ENCODE measurements around the gene COX11.
A peak's percentile ranks its signal among the peaks of the same experiment; 100 is the strongest.

Gene COX11

GRCh38 chr17:54968988-54969332, 506 bp upstream of the COX11 start:
- Histone ChIP-seq H3K4me3 (ENCODE audit: low read depth in 1 of 2, low read length in 2 of 2) (peak overlapping the region; percentile 79 to 85), H3K27ac (ENCODE audit: low read length) (peak overlapping the region; percentile 82), H3K9ac (ENCODE audit: low read depth, low read length) (peak overlapping the region; percentile 71), H3K4me2 (ENCODE audit: insufficient read depth, low read length) (peak overlapping the region; percentile 74), H3K79me2 (ENCODE audit: insufficient read depth, low read length) (peaks cover 67% of the 10 kb centered on the region), H2AFZ (ENCODE audit: low read depth, low read length) (peak overlapping the region; percentile 99), H3K9me3 (ENCODE audit: insufficient read depth, low read length, severe bottlenecking) (no peaks in the 10 kb centered on the region), H4K20me1 (ENCODE audit: insufficient read depth, low read length) (peaks cover 7% of the 10 kb centered on the region; the same call in 1 of the 2 replicates), H3K27me3 (ENCODE audit: insufficient read depth, low read length, poor library complexity) (no peaks in the 10 kb centered on the region), H3K4me1 (ENCODE audit: insufficient read depth, low read length) (peaks cover 36% of the 10 kb centered on the region), H3K36me3 (ENCODE audit: insufficient read depth, low read length) (peaks cover 24% of the 10 kb centered on the region)
- DNase-seq: no peak
- TF ChIP-seq EZH2 (IDR thresholded peaks at IDR 0.05; ENCODE audit: borderline replicate concordance, low read depth, low read length, severe bottlenecking) (no peak), CTCF (IDR thresholded peaks at IDR 0.05; ENCODE audit: borderline replicate concordance, extremely low read depth, low read length, poor library complexity, severe bottlenecking) (no peak)
- ATAC-seq (ENCODE audit: insufficient read depth, low read depth): peak; percentile 36

- Histone ChIP-seq H3K79me2 (ENCODE audit: insufficient read depth, low read length) (peaks cover 65% of the 10 kb centered on the region), H3K27me3 (ENCODE audit: insufficient read depth, low read length, poor library complexity) (no peaks in the 10 kb centered on the region), H3K4me3 (ENCODE audit: low read depth in 1 of 2, low read length in 2 of 2) (peak overlapping the region; percentile 79 to 85), H3K4me2 (ENCODE audit: insufficient read depth, low read length) (peak overlapping the region; percentile 74), H2AFZ (ENCODE audit: low read depth, low read length) (peak overlapping the region; percentile 99), H3K4me1 (ENCODE audit: insufficient read depth, low read length) (peaks cover 34% of the 10 kb centered on the region), H3K27ac (ENCODE audit: low read length) (peak overlapping the region; percentile 82), H3K9me3 (ENCODE audit: insufficient read depth, low read length, severe bottlenecking) (no peaks in the 10 kb centered on the region), H3K9ac (ENCODE audit: low read depth, low read length) (peak overlapping the region; percentile 71), H4K20me1 (ENCODE audit: insufficient read depth, low read length) (peaks cover 7% of the 10 kb centered on the region; the same call in 1 of the 2 replicates), H3K36me3 (ENCODE audit: insufficient read depth, low read length) (peaks cover 36% of the 10 kb centered on the region)
- ATAC-seq (ENCODE audit: insufficient read depth, low read depth) (peak; percentile 13; the same call in 2 of the 3 replicates), DNase-seq (peak; percentile 21)
- TF ChIP-seq EZH2 (IDR thresholded peaks at IDR 0.05; ENCODE audit: borderline replicate concordance, low read depth, low read length, severe bottlenecking): no peak
- peak; percentile 55 for TF ChIP-seq CTCF (IDR thresholded peaks at IDR 0.05; ENCODE audit: borderline replicate concordance, extremely low read depth, low read length, poor library complexity, severe bottlenecking)
These were observed 713 bp downstream of the COX11 start for GRCh38 chr17:54967621-54968261.

GRCh38 chr17:54956791-54957190, 11.7 kb downstream of the COX11 start:
- DNase-seq: no peak
- Histone ChIP-seq H3K4me1 (ENCODE audit: insufficient read depth, low read length) (no peaks in the 10 kb centered on the region), H3K79me2 (ENCODE audit: insufficient read depth, low read length) (no peaks in the 10 kb centered on the region), H4K20me1 (ENCODE audit: insufficient read depth, low read length) (no peaks in the 10 kb centered on the region), H3K27me3 (ENCODE audit: insufficient read depth, low read length, poor library complexity) (no peaks in the 10 kb centered on the region), H3K9ac (ENCODE audit: low read depth, low read length) (no peak overlapping the region), H3K36me3 (ENCODE audit: insufficient read depth, low read length) (peaks cover 26% of the 10 kb centered on the region), H3K4me3 (ENCODE audit: low read depth in 1 of 2, low read length in 2 of 2) (no peak overlapping the region), H3K27ac (ENCODE audit: low read length) (no peak overlapping the region), H3K4me2 (ENCODE audit: insufficient read depth, low read length) (no peak overlapping the region), H3K9me3 (ENCODE audit: insufficient read depth, low read length, severe bottlenecking) (no peaks in the 10 kb centered on the region), H2AFZ (ENCODE audit: low read depth, low read length) (no peak overlapping the region)
- TF ChIP-seq CTCF (IDR thresholded peaks at IDR 0.05; ENCODE audit: borderline replicate concordance, extremely low read depth, low read length, poor library complexity, severe bottlenecking) (no peak), EZH2 (IDR thresholded peaks at IDR 0.05; ENCODE audit: borderline replicate concordance, low read depth, low read length, severe bottlenecking) (no peak)
- no peak for ATAC-seq (ENCODE audit: insufficient read depth, low read depth)

All from DND-41 (cell line).